HG03457 (cell line): ENCODE data around the gene STAC2.
"Not testable (repeated sequence)": the region's sequence is repeated elsewhere in the genome, so short reads cannot be mapped to it uniquely, and the experiment has no call there.

Source experiments
- ATAC-seq: cut with Tn5 transposase; IDR thresholded peaks from one replicate; pipeline ENCODE4 v1.9.1; 2021; ENCODE audit warnings: moderate number of reproducible peaks; ENCODE audit not compliant: unreplicated experiment

Gene STAC2

GRCh38 chr17:39225308-39225958 is at the start of gene STAC2:
Gene STAC2, minus strand, starts transcription at chr17:39225945. Its CDS starts 443 bp downstream, at chr17:39225502.
- no peak for ATAC-seq

DNA sequence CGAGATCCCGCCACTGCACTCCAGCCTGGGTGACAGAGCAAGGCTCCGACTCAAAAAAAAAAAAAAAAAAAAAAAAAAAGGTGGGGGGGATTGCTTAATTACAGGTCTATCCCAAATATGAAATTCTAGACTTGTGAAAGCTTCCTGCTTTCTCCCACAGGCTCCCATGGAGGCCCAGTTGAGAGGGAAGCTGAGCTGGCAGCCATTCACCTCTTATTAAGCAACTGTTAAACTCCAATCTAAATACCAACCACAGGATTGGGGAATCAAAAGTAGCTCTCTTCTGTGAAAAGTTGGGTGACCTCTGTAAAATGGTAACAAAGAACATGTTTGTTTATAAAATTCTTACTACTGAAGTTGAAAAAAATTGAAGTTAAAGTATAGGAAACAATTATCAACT is 45.8 kb upstream of the STAC2 start:
- no peak for ATAC-seq

GRCh38 chr17:39270923-39271322 is 45.2 kb upstream of the STAC2 start:
- no peak for ATAC-seq

- ATAC-seq: no peak
Observed at GRCh38 chr17:39264119-39264518, 38.4 kb upstream of the STAC2 start.

DNA sequence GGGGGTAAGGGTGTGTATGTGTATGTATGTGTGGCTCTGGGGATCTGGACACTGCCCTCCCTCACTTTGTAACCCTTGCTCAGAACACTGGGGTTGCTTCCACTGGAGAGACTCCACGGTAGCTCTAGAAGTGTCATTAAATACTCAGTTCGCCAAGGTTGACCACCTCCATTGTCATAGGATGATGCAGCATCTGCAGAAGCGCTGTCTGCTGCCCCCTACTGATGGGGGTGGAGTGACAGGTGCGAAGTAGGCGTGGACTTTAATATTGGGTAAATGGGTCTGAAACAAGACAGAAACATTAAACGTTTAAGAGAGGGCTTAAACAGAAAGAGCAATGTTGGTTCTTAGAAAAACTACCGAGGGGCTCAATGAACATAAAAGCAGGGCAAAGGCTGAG is 35.5 kb upstream of the STAC2 start:
- ATAC-seq: no peak

DNA sequence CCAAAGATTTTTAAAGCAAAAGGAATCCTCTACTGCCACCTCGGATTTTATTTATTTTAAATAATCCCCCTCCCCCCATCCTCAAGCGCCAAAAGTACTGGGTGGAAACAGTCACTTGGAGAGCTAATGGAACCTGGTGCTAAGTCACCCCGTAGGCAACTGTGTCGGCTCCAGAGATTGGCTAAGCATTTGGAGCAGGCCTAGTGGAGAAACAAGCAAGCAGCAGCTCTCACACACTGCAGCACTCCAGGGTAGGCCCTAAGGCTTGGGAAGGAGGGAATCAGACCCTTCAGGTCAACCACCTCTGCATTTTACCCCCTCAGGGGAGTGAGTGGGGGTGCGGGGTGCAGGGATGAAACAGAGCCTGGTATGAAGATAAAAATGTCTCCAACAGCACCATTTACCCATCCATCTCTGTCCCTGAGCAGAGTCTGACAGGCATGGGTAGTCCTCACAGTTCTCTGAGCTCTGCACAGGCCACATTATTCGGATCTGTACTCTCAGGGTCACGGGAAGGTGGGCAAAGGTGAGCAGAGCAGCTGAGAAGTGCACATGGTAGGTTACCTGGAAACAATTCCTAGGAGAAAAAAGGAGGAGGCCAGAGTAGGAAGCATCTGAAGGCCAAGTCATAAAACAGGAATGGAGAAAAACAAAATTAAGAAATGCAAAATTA is 27.2 kb upstream of the STAC2 start:
- ATAC-seq: no peak

- ATAC-seq: no peak
Observed at GRCh38 chr17:39251997-39252396, 26.3 kb upstream of the STAC2 start.

DNA sequence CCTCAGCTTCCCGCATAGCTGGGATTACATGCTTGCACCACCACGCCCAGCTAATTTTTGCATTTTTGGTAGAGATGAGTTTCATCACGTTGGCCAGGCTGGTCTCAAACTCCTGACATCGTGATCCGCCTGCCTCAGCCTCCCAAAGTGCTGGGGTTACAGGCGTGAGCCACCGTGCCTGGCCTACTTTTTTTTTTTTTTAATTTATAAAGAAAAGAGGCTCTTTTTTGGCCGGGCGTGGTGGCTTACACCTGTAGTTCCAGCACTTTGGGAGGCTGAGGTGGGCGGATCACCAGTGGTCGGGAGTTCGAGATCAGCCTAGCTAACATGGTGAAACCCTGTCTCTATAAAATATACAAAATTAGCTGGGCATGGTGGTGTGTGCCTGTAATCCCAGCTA is 24.3 kb upstream of the STAC2 start:
- not testable (repeated sequence) for ATAC-seq

DNA sequence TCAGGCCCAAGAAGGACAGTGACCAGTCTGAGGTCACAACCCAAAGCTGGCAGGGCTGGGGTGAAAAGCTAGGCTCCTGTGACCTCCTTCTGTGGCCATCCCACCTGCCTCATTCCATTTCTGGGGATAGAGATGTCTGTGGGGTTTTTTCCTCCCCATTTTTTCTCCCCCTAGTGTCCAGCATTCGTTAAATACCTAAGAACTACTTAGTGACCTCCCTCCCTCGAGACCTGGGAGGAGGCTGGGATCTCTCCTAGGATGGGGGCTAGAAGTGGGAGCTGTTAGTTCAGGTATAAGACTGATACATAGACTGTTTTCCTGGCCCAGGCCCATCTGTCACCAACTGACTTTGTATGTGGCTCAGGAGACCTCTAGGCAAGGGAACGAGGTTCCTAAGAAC is 20.5 kb upstream of the STAC2 start:
- no peak for ATAC-seq

DNA sequence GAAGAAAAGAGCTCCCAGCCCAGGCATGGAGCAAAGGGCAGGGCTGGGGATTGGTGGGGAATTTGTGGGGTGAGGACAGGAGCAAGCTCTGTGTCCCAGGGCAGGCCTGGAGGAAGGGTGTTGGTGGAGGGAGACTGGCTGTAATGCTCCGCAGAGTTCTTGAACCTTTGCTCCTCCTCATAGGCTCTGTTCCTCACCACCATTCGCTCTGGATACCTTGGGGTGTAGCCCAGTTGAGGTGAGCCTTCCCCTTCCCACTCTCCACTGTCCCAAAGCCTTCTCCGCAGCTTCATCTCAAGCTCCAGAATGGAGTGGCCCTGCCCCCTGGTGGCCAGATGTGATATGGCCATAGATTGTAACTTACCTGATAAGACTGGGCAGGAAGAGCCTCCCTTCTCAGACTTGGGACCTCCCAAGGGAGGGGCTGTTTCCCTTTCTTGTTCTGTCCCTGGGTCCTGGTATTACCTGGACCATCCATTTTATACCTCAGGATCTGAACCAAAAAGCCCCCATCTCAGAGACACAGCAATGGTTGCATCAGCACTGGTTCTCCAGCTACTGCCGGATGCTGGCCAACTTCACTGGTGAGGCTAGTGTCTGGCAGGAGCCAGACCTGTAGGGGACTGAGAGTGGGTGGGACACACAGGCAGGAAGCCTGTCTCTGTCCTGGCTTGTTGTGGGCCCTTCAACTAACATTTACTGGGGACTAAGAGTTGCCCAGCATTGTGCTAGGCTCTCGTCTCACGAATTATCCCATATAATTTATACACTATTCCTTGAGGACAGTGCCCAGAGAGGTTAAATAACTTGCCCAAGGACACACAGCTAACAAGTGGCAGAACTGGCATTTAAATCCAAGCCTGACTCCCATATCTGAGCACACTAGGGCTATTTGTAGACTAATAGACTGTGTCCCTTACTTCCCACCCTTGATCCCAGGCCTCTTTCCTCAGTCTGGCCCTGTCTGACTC is 19.1 kb upstream of the STAC2 start:
- no peak for ATAC-seq

- no peak for ATAC-seq
Observed at GRCh38 chr17:39244016-39244599, 18.4 kb upstream of the STAC2 start.

GRCh38 chr17:39243155-39243554 is 17.4 kb upstream of the STAC2 start:
- no peak for ATAC-seq

GRCh38 chr17:39240631-39241030 is 14.9 kb upstream of the STAC2 start:
- no peak for ATAC-seq

DNA sequence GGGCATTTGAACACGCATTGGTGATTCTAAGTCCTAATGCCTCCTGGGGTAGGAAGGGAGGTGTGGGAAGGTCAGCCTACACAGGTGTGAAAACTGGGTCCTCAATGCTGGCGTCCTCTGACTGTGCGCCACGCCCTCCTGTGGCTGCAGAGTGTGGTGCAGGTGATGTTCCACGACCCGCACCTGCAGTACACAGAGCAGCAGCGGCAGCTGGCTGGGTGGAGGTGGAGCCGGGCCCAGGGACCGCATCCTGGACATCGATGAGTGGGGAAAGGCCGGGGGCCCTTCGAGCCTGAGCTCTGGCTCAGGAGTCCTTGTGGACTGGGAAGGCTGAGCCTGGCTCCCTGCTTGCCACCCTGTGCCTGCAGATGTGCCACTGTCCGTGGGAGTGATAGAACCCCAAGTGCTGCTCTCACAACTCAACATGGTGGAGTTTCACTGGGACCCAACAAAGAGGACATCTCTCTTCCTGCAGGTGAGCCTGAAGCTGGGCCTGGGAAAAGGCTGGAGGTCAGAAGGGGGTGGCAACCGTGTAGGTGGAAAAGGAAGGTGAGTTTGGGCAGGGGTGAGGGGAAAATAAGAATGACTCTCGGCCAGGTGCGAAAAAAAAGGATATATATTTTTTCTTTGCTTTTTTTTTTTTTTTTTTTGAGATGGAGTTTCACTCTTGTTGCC is 14.0 kb upstream of the STAC2 start:
- no peak for ATAC-seq

GRCh38 chr17:39238311-39238972 is 12.7 kb upstream of the STAC2 start:
- ATAC-seq: no peak

GRCh38 chr17:39237586-39237985 is 11.8 kb upstream of the STAC2 start:
- no peak for ATAC-seq

DNA sequence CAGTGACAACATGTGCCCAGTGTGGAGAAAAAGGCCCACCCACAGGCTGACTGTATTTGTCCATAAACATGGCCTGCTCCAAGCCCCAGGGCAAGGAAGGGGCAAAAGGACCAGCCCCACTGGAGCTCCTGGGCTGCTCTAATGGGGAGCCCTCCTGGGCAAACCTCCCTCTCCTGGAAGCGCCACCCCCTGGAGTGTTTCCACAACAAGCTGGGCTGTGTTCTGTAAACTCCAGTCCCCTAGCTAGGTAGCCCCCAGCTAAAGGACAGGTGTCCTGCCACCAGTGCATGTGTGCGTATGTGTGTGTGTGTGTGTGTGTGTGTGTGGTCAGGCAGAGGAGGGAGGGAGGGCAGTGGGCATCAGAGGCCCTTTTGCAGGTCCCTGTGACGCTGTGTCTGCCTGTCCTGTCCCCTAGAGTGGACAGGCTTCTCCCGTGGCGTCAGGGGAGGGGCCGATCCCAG is 11.3 kb upstream of the STAC2 start:
- ATAC-seq: no peak

DNA sequence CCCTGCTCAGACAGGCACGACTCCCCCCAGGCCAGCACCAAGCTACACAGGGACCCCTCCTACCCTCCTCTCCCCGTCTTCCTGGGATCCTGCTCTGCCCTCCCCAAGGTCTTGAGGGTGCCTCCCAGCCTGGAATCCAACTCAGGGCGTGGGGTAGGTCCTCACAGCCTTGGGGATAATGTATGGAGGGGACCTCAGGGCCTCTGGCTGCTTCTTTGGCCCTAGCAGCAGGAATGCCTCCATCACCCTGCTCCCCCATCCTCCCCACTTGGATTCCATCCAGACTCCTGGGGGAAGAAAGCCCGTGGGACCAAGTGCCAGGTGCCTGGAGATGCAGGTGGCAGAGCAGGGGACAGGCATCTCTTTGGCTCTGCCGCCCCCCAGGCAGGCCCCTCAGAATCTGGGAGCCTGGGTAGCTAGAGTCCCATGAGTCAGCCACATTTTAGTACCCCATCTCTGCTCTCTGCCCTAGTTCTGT is 10.7 kb upstream of the STAC2 start:
- ATAC-seq: no peak

GRCh38 chr17:39235555-39236449 is 10.1 kb upstream of the STAC2 start:
- no peak for ATAC-seq
